Loucy (cell line): ENCODE results near the gene RBM44.

Experiments used
- CTCF ChIP-seq: fragments of 200-600 bp; sonication (generic); conservative IDR thresholded peaks from 2 replicates; pipeline ENCODE4 v1.5.1; 2014; ENCODE audit warnings: mild to moderate bottlenecking, antibody characterized with exemption, low read length
- EZH2phosphoT487 ChIP-seq: fragments of 200-600 bp; IDR thresholded peaks from 2 replicates; pipeline ENCODE4 v1.6.1; 2018; ENCODE audit warnings: antibody characterized with exemption, mild to moderate bottlenecking, moderate library complexity, borderline replicate concordance

DNA sequence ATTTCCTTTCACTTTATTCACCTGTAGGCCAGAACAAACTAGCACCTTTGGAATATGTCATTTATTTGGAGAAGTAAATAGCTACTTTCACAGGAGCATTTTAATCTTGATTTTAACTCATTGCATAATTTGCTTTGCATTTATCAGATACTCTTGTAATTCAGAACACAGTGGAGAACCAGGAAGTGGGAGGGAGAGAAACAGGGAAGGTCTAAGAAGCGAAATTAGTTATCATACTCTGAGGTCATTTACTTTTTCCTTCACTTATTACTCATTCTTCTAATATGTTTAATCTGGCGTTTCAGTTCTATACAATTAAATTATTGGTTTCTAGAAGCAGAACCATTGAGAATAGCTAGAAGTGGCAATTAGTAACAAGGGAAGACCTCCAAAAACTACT lies 20.7 kb downstream of the RBM44 start:
- TF ChIP-seq CTCF, result no peak
- no peak for TF ChIP-seq EZH2phosphoT487
